T-helper 22 cell (primary cell): ENCODE data around the gene NUDT3.
"Not testable (repeated sequence)": the region's sequence is repeated elsewhere in the genome, so short reads cannot be mapped to it uniquely, and the experiment has no call there.

Experiments
- DNase-seq: peaks from one replicate; pipeline ENCODE4 v3.0.0-alpha.2; 2020; ENCODE audit warnings: low read depth

Gene NUDT3

DNA sequence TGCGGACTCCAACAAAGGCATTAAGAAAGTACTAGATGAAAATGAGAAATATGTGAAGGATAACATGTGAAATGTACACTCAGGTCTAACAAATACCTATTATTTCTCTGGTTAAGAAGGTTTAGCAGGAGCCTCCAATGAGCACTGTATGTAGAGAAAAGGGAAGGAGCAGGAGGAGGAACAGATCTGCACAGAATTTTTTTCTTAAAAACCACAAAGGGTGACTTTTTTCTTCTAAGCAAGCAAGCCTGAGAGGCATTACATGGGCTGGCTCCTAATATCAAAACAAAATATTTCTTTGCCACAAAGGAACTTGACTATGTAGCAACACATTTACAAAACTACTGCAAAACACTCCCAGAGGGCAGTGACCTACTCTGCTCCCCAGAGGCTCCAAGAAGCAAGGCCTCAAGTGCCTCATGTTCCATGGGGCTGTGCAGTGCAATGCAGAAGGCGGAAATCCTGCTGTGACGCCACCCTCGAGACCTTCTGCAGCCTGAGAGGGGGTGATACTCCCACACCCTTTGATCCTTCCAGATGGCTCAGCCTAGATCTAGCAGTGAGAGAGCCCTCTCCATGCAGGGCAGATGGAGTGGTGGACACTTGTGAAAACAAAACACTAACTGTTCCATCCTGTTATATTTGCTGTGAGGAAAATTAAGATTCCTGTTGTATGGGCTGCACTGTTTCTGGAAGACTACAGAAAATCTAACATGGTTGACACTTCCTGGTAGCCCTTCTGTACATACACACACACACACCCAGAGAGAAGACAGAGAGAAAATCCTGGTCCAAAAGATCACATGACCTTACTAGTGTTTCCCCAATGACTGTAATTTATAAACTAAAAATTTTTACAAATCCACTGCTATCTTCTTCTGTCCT lies 107.7 kb downstream of the NUDT3 start:
- DNase-seq: no peak

- no peak for DNase-seq
Measured at GRCh38 chr6:34281702-34282334, 110.7 kb downstream of the NUDT3 start.

- DNase-seq: no peak
Measured at GRCh38 chr6:34280216-34280615, 112.3 kb downstream of the NUDT3 start.

DNA sequence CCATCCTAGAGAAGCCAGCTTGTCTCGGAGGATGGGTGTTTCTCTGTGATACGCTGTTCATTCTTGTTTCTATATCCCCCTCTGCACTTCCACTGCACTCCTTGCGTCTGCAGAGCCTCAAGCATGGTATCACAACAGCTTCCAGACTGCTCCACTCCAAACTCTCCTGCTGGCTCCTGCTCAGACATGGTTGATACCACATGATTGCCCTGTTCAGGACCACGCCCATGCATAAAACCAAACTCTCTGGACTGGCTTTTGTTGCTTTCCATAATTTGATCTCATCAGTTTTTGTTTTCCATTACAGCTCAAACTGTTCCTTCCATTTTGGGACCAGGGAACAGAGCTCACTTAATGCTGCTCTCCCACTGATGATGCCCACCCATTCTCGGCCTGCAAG lies 113.6 kb downstream of the NUDT3 start:
- DNase-seq: no peak

DNA sequence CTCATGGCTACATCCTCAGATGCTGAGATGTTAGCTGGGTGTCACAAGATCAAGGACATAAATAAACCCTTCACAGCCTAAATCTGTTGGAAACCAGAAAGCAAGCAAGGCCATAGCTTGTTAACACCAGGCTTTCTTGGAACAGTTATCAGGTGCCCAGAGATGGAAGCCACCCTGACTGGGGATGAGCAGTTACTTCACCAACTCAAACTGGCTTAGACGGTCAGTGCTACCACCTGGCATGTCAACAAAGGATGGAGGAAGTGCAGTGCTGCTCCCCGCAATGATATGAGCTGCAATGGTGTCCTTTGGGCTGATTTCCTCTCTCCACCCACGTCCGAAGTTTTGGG lies 114.7 kb downstream of the NUDT3 start:
- DNase-seq: no peak

GRCh38 chr6:34276881-34277762 lies 115.3 kb downstream of the NUDT3 start:
- no peak for DNase-seq

DNA sequence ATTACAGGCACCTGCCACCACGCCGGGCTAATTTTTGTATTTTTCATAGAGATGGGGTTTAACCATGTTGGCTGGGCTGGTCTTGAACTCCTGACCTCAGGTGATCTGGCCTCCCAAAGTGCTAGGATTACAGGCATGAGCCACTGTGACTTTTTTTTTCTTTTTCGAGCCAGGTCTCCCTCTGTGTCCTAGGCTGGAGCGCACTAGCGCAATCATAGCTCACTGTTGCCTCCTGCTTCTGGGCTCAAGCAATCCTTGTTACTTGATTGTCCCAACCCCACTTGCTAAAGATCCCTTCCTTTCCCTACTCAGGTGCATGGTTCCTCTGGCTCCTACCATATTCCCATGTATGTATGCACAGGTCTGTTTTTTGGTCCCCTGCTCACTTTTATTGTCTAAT lies 116.3 kb downstream of the NUDT3 start:
- no peak for DNase-seq

GRCh38 chr6:34275128-34275804 lies 117.2 kb downstream of the NUDT3 start:
- no peak for DNase-seq

- no peak for DNase-seq
Measured at GRCh38 chr6:34274129-34274528, 118.3 kb downstream of the NUDT3 start.

- DNase-seq: no peak
Measured at GRCh38 chr6:34273242-34273805, 119.1 kb downstream of the NUDT3 start.

DNA sequence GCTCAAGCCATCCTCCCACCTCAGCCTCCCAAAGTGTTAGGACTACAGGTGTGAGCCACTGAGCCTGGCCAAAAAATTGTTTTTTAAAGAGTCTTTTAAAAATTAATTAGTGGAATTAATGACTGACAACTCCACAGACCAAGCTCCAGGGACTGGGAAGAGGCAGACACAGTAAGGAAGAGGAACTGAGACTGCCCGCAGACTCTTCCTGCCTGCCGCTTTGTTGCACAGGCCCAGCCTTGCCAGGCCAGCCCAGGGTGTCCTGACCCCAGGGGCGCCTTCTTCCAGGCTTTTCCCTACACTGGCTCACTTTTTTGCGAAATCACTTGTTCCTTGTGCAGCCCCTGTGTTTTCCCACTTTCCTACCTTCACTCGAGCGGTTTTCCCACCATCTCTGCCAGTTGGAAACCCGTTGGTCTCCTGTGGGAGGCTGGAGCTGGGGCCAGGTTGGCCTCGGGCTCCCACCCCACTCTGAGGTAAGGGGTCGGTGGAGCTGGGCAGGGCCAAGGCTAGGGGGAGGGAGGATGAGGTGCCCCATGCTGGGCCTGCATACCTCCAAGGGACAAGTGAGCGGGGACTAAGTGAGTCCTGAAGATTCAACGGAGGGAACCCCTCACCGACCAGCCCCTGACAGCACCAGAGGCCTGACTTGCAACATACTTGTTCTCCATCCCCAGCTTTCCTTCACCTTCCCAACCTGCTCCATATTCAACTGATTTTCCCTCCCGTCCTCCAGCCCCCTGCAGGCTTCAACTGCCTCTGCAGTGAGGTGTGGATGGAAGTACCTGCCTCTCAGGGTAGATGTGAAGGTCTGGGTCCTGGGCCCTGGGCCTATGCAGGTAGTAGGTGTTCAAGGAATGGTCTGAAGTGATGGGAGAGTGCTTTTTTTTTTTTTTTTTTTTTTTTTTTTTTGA lies 120.2 kb downstream of the NUDT3 start:
- DNase-seq: no peak

GRCh38 chr6:34269658-34270341 lies 122.7 kb downstream of the NUDT3 start:
- not testable (repeated sequence) for DNase-seq

- not testable (repeated sequence) for DNase-seq
Measured at GRCh38 chr6:34269132-34269531, 123.3 kb downstream of the NUDT3 start.

DNA sequence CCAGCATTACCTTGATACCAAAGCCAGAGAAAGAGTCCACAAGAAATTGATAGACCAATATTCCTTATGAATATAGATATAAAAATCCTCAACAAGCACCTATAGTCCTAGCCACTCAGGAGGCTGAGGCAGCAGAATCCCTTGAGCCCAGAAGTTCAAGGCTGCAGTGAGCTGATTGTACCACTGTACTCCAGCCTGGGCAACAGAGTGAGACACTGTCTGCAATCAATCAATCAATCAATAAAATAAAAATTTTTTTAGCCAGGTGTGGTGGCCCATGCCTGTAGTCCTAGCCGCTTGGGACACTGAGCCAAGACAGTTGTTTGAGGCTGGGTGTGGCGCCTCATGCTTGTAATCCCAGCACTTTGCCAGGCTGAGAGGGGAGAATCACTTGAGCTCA lies 124.7 kb downstream of the NUDT3 start:
- DNase-seq: no peak

GRCh38 chr6:34263484-34263883 lies 129.0 kb downstream of the NUDT3 start:
- DNase-seq: not testable (repeated sequence)

DNA sequence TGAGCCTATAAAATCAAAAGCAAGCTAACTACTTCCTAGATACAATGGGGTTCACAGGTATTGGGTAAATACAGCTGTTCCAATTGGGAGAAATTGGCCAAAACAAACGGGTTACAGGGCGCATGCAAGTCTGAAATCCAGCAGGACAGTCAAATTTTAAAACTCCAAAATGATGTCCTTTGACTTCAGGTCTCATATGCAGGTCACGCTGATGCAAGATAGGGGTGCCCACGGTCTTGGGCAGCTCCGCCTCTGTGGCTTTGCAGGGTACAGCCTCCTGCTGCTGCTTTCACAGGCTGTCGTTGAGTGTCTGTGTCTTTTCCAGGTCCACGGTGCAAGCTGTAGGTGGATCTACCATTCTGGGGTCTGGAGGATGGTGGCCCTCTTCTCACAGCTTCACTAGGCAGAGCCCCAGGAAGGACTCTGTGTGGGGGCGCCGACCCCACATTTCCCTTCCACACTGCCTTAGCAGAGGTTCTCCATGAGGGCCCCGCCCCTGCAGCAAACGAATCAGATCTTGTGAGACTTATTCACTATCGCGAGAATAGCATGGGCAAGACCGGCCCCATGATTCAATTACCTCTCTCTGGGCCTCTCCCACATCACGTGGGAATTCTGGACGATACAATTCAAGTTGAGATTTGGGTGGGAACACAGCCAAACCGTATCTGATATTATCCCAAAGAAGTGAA lies 131.7 kb downstream of the NUDT3 start:
- no peak for DNase-seq

- DNase-seq: no peak
Measured at GRCh38 chr6:34259529-34260069, 132.9 kb downstream of the NUDT3 start.

DNA sequence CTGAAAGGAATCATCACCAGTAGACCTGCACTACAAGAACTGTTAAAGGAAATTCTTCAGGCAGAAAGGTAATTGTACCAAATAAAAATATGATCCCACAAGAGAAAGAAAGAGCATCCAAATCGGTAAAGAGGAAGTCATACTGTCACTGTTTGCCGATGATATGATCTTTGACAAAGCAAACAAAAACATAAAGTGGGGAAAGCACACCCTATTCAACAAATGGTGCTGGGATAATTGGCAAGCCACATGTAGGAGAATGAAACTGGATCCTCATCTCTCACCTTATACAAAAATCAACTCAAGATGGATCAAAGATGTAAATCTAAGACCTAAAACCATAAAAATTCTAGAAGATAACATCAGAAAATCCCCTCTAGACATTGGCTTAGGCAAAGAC lies 140.1 kb downstream of the NUDT3 start:
- DNase-seq: not testable (repeated sequence)
